Measurements from ENCODE around the gene CREB5.

CREB5 gene

DNA sequence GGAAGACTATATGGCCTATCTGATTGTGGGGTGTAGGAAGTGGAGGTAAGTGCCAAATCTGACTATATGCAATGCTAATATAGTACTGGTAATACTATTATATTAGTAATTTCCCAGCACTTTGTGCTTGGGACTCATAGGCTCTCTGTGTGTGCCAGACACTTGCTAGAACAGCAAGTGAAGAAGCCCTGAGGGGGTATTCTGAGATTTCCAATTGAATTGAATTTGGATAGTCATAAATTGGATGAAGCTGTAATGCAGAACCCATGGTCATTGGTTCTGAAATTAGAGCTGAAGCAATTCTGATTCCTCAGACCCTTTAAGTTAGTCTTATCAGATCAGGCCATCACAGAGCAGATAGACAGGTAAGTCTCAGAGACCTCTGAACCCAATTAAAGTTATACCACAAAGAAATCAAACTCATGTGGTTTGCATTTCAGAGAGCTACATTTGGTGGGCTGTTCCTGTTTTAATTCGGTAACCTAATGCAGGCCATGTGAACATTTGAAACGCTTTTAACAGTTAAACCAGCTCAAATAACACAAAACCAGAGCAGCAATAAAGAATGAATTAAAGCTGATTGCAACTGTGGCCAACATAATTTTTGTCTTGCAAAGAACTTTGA lies 179.5 kb downstream of the CREB5 start:
- TF ChIP-seq ZBTB7A (IDR thresholded peaks at IDR 0.05; ENCODE audit: low read depth), result no peak
- TF ChIP-seq TCF12 (IDR thresholded peaks at IDR 0.05; ENCODE audit: low read depth), result no peak
- TF ChIP-seq CREB1 (IDR thresholded peaks at IDR 0.05; ENCODE audit: low read depth), result no peak
- TF ChIP-seq, protein P1, sequence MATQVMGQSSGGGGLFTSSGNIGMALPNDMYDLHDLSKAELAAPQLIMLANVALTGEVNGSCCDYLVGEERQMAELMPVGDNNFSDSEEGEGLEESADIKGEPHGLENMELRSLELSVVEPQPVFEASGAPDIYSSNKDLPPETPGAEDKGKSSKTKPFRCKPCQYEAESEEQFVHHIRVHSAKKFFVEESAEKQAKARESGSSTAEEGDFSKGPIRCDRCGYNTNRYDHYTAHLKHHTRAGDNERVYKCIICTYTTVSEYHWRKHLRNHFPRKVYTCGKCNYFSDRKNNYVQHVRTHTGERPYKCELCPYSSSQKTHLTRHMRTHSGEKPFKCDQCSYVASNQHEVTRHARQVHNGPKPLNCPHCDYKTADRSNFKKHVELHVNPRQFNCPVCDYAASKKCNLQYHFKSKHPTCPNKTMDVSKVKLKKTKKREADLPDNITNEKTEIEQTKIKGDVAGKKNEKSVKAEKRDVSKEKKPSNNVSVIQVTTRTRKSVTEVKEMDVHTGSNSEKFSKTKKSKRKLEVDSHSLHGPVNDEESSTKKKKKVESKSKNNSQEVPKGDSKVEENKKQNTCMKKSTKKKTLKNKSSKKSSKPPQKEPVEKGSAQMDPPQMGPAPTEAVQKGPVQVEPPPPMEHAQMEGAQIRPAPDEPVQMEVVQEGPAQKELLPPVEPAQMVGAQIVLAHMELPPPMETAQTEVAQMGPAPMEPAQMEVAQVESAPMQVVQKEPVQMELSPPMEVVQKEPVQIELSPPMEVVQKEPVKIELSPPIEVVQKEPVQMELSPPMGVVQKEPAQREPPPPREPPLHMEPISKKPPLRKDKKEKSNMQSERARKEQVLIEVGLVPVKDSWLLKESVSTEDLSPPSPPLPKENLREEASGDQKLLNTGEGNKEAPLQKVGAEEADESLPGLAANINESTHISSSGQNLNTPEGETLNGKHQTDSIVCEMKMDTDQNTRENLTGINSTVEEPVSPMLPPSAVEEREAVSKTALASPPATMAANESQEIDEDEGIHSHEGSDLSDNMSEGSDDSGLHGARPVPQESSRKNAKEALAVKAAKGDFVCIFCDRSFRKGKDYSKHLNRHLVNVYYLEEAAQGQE (IDR thresholded peaks at IDR 0.05; ENCODE audit: low read depth), result no peak
- TF ChIP-seq TAF1 (IDR thresholded peaks at IDR 0.05; ENCODE audit: low read depth), result no peak
- TF ChIP-seq YY1 (IDR thresholded peaks at IDR 0.05; ENCODE audit: low read depth), result no peak
- TF ChIP-seq, protein P2, sequence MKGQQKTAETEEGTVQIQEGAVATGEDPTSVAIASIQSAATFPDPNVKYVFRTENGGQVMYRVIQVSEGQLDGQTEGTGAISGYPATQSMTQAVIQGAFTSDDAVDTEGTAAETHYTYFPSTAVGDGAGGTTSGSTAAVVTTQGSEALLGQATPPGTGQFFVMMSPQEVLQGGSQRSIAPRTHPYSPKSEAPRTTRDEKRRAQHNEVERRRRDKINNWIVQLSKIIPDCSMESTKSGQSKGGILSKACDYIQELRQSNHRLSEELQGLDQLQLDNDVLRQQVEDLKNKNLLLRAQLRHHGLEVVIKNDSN (IDR thresholded peaks at IDR 0.05), result no peak
- TF ChIP-seq EGR1 (IDR thresholded peaks at IDR 0.05), result no peak
- TF ChIP-seq, protein P3, sequence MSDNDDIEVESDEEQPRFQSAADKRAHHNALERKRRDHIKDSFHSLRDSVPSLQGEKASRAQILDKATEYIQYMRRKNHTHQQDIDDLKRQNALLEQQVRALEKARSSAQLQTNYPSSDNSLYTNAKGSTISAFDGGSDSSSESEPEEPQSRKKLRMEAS (IDR thresholded peaks at IDR 0.05), result no peak
- TF ChIP-seq TEAD4 (IDR thresholded peaks at IDR 0.05), result no peak
- TF ChIP-seq CEBPB (IDR thresholded peaks at IDR 0.05), result no peak
- no peak for TF ChIP-seq NFIC (IDR thresholded peaks at IDR 0.05)

DNA sequence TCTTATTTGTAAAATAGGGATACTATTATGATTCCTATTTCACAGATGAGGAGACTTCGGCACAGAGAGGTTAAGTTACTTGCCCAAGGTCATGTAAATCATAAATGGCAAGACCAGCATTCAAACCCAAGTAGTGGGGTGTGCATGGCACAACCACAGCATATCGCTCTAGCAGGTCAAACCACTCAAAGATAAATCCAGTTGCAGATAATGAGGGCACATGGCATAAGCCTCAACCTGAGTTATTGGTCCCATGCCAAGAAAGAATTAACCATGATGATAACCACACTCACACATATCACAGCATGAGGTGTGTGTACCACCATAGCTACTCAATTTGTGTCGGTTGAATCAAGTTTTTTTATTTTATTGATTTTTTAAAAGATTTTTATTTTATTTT lies 180.5 kb downstream of the CREB5 start:
- TF ChIP-seq EP300 (IDR thresholded peaks at IDR 0.05; ENCODE audit: borderline replicate concordance) (no peak), TCF12 (IDR thresholded peaks at IDR 0.05; ENCODE audit: low read depth) (no peak), EGR1 (IDR thresholded peaks at IDR 0.05) (no peak), TAF1 (IDR thresholded peaks at IDR 0.05; ENCODE audit: low read depth) (no peak), RAD21 (IDR thresholded peaks at IDR 0.05; ENCODE audit: low read depth) (no peak), YY1 (IDR thresholded peaks at IDR 0.05; ENCODE audit: low read depth) (no peak), FOXM1 (IDR thresholded peaks at IDR 0.05; ENCODE audit: borderline replicate concordance, low read depth) (no peak), CREB1 (IDR thresholded peaks at IDR 0.05; ENCODE audit: low read depth) (no peak), TEAD4 (IDR thresholded peaks at IDR 0.05) (no peak), ZBTB7A (IDR thresholded peaks at IDR 0.05; ENCODE audit: low read depth) (no peak)
- TF ChIP-seq, protein P2 (IDR thresholded peaks at IDR 0.05), result no peak
- TF ChIP-seq, protein P1 (IDR thresholded peaks at IDR 0.05; ENCODE audit: low read depth), result no peak

GRCh38 chr7:28595076-28595475 lies 182.8 kb downstream of the CREB5 start:
- TF ChIP-seq, protein P3 (IDR thresholded peaks at IDR 0.05), result no peak
- TF ChIP-seq EP300 (IDR thresholded peaks at IDR 0.05; ENCODE audit: borderline replicate concordance), result no peak
- TF ChIP-seq NFIC (IDR thresholded peaks at IDR 0.05), result no peak
- no peak for TF ChIP-seq TAF1 (IDR thresholded peaks at IDR 0.05; ENCODE audit: low read depth)
- TF ChIP-seq TEAD4 (IDR thresholded peaks at IDR 0.05), result no peak
- TF ChIP-seq CREB1 (IDR thresholded peaks at IDR 0.05; ENCODE audit: low read depth), result no peak
- TF ChIP-seq, protein P2 (IDR thresholded peaks at IDR 0.05), result no peak
- TF ChIP-seq, protein P1 (IDR thresholded peaks at IDR 0.05; ENCODE audit: low read depth), result no peak
- TF ChIP-seq EGR1 (IDR thresholded peaks at IDR 0.05), result no peak
- TF ChIP-seq RAD21 (IDR thresholded peaks at IDR 0.05; ENCODE audit: low read depth), result no peak
- TF ChIP-seq FOXM1 (IDR thresholded peaks at IDR 0.05; ENCODE audit: borderline replicate concordance, low read depth), result no peak

GRCh38 chr7:28595801-28596200 lies 183.5 kb downstream of the CREB5 start:
- TF ChIP-seq, protein P1 (IDR thresholded peaks at IDR 0.05; ENCODE audit: low read depth), result no peak
- TF ChIP-seq EP300 (IDR thresholded peaks at IDR 0.05; ENCODE audit: borderline replicate concordance) (no peak), CREB1 (IDR thresholded peaks at IDR 0.05; ENCODE audit: low read depth) (no peak), NFIC (IDR thresholded peaks at IDR 0.05) (no peak), TEAD4 (IDR thresholded peaks at IDR 0.05) (no peak), RAD21 (IDR thresholded peaks at IDR 0.05; ENCODE audit: low read depth) (no peak), TAF1 (IDR thresholded peaks at IDR 0.05; ENCODE audit: low read depth) (no peak), FOXM1 (IDR thresholded peaks at IDR 0.05; ENCODE audit: borderline replicate concordance, low read depth) (no peak), YY1 (IDR thresholded peaks at IDR 0.05; ENCODE audit: low read depth) (no peak), ZBTB7A (IDR thresholded peaks at IDR 0.05; ENCODE audit: low read depth) (no peak), CEBPB (IDR thresholded peaks at IDR 0.05) (no peak), EGR1 (IDR thresholded peaks at IDR 0.05) (no peak), TCF12 (IDR thresholded peaks at IDR 0.05; ENCODE audit: low read depth) (no peak)
- TF ChIP-seq, protein P3 (IDR thresholded peaks at IDR 0.05), result no peak
- TF ChIP-seq, protein P2 (IDR thresholded peaks at IDR 0.05), result no peak
